GM23338 (cell line): Measurements from ENCODE around the gene CHST11. TPM values are rescaled to one million over a fixed set of nuclear protein-coding genes. Genes with fewer than 3 reads are reported as not detected.

ENCODE experiments used
- ATAC-seq: fragments of 200-7000 bp; cut with Tn5 transposase; 3 replicates; pipeline ENCODE4 v1.9.1; 2020
- DNase-seq: peaks from one replicate; pipeline ENCODE4 v3.0.0-alpha.2; 2015; ENCODE audit warnings: low spot score
- H2AFZ ChIP-seq: fragments of 200-600 bp; sonication (generic); 2 replicates; pipeline ENCODE4 v1.8.0; 2016; ENCODE audit warnings: antibody characterized with exemption, mild to moderate bottlenecking, moderate library complexity
- H3F3A ChIP-seq: fragments of 200-600 bp; sonication (generic); replicated peaks from 2 replicates; pipeline ENCODE4 v1.8.0; 2017; ENCODE audit warnings: antibody characterized with exemption, mixed run types, low read depth
- H3K27ac ChIP-seq: fragments of 200-600 bp; sonication (generic); 2 replicates; pipeline ENCODE4 v1.6.1; 2016; ENCODE audit warnings: low read depth
- H3K27me3 ChIP-seq: fragments of 200-600 bp; sonication (generic); 2 replicates; pipeline ENCODE4 v1.8.0; 2016; ENCODE audit warnings: mild to moderate bottlenecking, mixed run types, moderate library complexity; ENCODE audit not compliant: insufficient read depth
- H3K36me3 ChIP-seq: fragments of 200-600 bp; sonication (generic); 2 replicates; pipeline ENCODE4 v1.8.0; 2016; ENCODE audit warnings: mild to moderate bottlenecking; ENCODE audit not compliant: insufficient read depth
- H3K4me1 ChIP-seq: fragments of 200-600 bp; sonication (generic); 2 replicates; pipeline ENCODE4 v1.8.0; 2016; ENCODE audit warnings: mild to moderate bottlenecking, moderate library complexity; ENCODE audit not compliant: insufficient read depth
- H3K4me2 ChIP-seq: fragments of 200-600 bp; sonication (generic); 2 replicates; pipeline ENCODE4 v1.7.1; 2017; ENCODE audit warnings: mixed run types
- H3K4me3 ChIP-seq: fragments of 200-600 bp; sonication (generic); 2 replicates; pipeline ENCODE4 v1.6.1; 2016; ENCODE audit warnings: mixed run types
- H3K79me2 ChIP-seq: fragments of 200-600 bp; sonication (generic); replicated peaks from 2 replicates; pipeline ENCODE4 v1.8.0; 2017; ENCODE audit warnings: mild to moderate bottlenecking; ENCODE audit not compliant: insufficient read depth
- H3K9me2 ChIP-seq: fragments of 200-600 bp; sonication (generic); 2 replicates; pipeline ENCODE4 v1.8.0; 2017; ENCODE audit not compliant: insufficient read depth
- H4K20me1 ChIP-seq: fragments of 200-600 bp; sonication (generic); replicated peaks from 2 replicates; pipeline ENCODE4 v1.8.0; 2017; ENCODE audit warnings: mild to moderate bottlenecking; ENCODE audit not compliant: insufficient read depth
- H3K27ac Mint-ChIP-seq: 2 replicates; pipeline ENCODE4 v1.8.0; 2020; ENCODE audit warnings: inconsistent platforms, mild to moderate bottlenecking, moderate library complexity, mixed read lengths
- H3K27me3 Mint-ChIP-seq: 3 replicates; pipeline ENCODE4 v1.8.0; 2022; ENCODE audit warnings: low read depth, mild to moderate bottlenecking, moderate library complexity, mixed read lengths, inconsistent platforms; ENCODE audit not compliant: insufficient read depth, poor library complexity
- H3K36me3 Mint-ChIP-seq: 3 replicates; pipeline ENCODE4 v1.8.0; 2021; ENCODE audit warnings: low read depth, mild to moderate bottlenecking, inconsistent platforms, moderate library complexity, mixed read lengths
- H3K4me1 Mint-ChIP-seq: 3 replicates; pipeline ENCODE4 v1.8.0; 2020; ENCODE audit warnings: mild to moderate bottlenecking, inconsistent platforms, mixed read lengths
- H3K4me3 Mint-ChIP-seq: 3 replicates; pipeline ENCODE4 v1.8.0; 2021; ENCODE audit warnings: moderate library complexity, mild to moderate bottlenecking, inconsistent platforms, mixed read lengths
- H3K9me3 Mint-ChIP-seq: 3 replicates; pipeline ENCODE4 v1.8.0; 2020; ENCODE audit warnings: moderate library complexity, mild to moderate bottlenecking, inconsistent platforms, mixed read lengths
- CREB1 ChIP-seq: fragments of 250-450 bp; sonication (Bioruptor Pico); IDR thresholded peaks from 2 replicates; pipeline ENCODE4 v1.5.0; 2020; ENCODE audit warnings: low read depth, mild to moderate bottlenecking, moderate library complexity
- CTCF ChIP-seq, 2 experiments: fragments of 200-600 bp in 1 of 2; sonication (generic) in 1 of 2; conservative IDR thresholded peaks; 2 replicates each; pipeline versions ENCODE4 v1.5.1 to v1.6.1; 2016 to 2017; ENCODE audit warnings: antibody characterized with exemption in 2 of 2, low read depth in 2 of 2, mild to moderate bottlenecking in 2 of 2, moderate library complexity in 1 of 2
- EZH2phosphoT487 ChIP-seq: fragments of 200-600 bp; sonication (generic); IDR thresholded peaks from one replicate; pipeline ENCODE4 v1.8.1; 2018; ENCODE audit warnings: antibody characterized with exemption; ENCODE audit not compliant: unreplicated experiment
- JUNB ChIP-seq: IDR thresholded peaks from one replicate; pipeline ENCODE4 v1.6.1; 2016; ENCODE audit warnings: antibody characterized with exemption; ENCODE audit not compliant: unreplicated experiment
- NANOG ChIP-seq: IDR thresholded peaks from 2 replicates; pipeline ENCODE4 v1.6.1; 2016; ENCODE audit warnings: antibody characterized with exemption, borderline replicate concordance
- REST ChIP-seq: IDR thresholded peaks from one replicate; pipeline ENCODE4 v1.6.1; 2018; ENCODE audit warnings: antibody characterized with exemption; ENCODE audit not compliant: unreplicated experiment
- ZNF114 ChIP-seq: fragments of 250-450 bp; sonication (Bioruptor Pico); IDR thresholded peaks from 2 replicates; pipeline ENCODE4 v1.5.0; 2020; ENCODE audit warnings: mild to moderate bottlenecking, moderate library complexity
- ZNF331 ChIP-seq: fragments of 250-450 bp; sonication (Bioruptor Pico); IDR thresholded peaks from 2 replicates; pipeline ENCODE4 v1.5.0; 2020; ENCODE audit warnings: low read depth, mild to moderate bottlenecking, moderate library complexity
- ZNF462 ChIP-seq: fragments of 250-450 bp; sonication (Bioruptor Pico); IDR thresholded peaks from 2 replicates; pipeline ENCODE4 v1.5.0; 2020; ENCODE audit warnings: mild to moderate bottlenecking, moderate library complexity
- polyA plus RNA-seq: library from polyadenylated mRNA; unstranded; fragments of >200 nt; fragmentation: Nextera tagmentation; extraction: Ambion mirVana; gene quantifications from 2 replicates; pipeline ENCODE4 v1.2.1, GENCODE V29; 2016
- total RNA-seq: library from RNA; depleted of rRNA; stranded (reverse); fragments of >200 nt; shearing (Covaris generic); gene quantifications from 2 replicates; pipeline ENCODE4 v1.2.3, GENCODE V29; 2014

The CHST11 gene
- total and polyA plus RNA-seq, 2 experiments from 2014 or later: 7.7 to 25.7 TPM

DNA sequence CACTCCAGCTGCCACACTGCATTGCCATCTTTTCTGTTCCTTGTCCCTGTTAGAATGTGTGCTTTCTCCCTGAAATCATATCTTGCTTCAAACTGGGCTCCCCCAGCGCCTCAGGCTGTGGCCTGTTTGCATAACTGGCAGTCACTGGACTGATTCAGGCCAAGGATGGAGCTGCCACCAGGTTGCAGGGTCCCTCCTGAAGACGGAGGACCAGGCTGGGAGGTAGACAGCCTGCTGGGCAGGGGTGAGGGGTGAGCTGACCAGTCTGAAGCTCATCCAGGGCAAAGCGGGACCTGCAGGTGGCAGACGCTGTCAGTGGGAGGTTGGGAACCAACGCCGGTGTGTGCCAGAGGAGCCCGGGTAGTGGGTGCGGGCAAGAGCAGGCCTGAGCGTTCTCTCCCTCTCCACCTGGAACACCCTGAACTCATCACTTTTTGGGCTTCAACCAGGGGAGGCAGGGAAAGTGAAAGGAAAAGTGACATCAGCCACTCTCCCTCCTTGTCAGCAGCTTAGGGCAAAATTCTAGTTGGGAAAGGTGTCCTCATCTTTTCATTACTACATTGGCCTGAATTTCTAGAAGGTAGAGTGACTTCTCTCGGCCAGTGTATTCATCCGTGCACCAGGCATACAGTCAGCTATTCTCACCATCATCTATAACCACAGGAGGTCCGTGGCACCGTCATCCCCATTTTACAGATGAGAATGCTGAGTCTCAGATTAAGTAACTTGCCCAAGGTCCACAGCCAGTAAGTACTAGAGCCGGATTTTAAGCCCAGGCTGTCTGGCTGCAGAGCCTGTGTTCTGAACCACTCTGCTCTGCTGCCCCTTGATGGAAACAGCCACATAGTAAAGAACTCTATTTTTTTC, 282.3 kb downstream of the CHST11 start:
- H4K20me1 ChIP-seq: no peaks in the 10 kb centered on the region
- H3K36me3 Mint-ChIP-seq: no peaks in the 10 kb centered on the region

More for the DNA sequence above, 282.3 kb downstream of the CHST11 start:
- Histone ChIP-seq H3K36me3 (no peaks in the 10 kb centered on the region), H3K79me2 (no peaks in the 10 kb centered on the region), H3K4me1 (peaks cover 14% of the 10 kb centered on the region; the same call in 1 of the 2 replicates), H2AFZ (no peak overlapping the region), H3K9me2 (no peaks in the 10 kb centered on the region), H3K4me2 (no peak overlapping the region), H3K4me3 (no peak overlapping the region), H3K27me3 (no peaks in the 10 kb centered on the region), H3K27ac (0 out of 2 replicates have a peak overlapping the region, but pooled peaks have one; percentile 32), H3F3A (no peaks in the 10 kb centered on the region)
- Mint-ChIP-seq H3K27ac (no peak overlapping the region), H3K4me3 (no peak overlapping the region), H3K4me1 (peaks cover 42% of the 10 kb centered on the region), H3K9me3 (no peaks in the 10 kb centered on the region), H3K27me3 (peaks cover 2% of the 10 kb centered on the region)
- no peak for ATAC-seq
- TF ChIP-seq CREB1 (no peak), ZNF462 (no peak), EZH2phosphoT487 (no peak), JUNB (no peak), ZNF331 (CRISPR knock-in tag) (no peak), CTCF (conservative IDR thresholded peaks at IDR 0.05; ENCODE audit: low read depth in 2 of 2) (no peak), REST (no peak), NANOG (no peak), ZNF114 (CRISPR knock-in tag) (no peak)
- DNase-seq: no peak
